HCT116 (cell line): ENCODE results near the gene FKBP15.

Source experiments
- EZH2phosphoT487 ChIP-seq: fragments of 200-600 bp; IDR thresholded peaks from 2 replicates; pipeline ENCODE4 v1.6.1; 2018; ENCODE audit warnings: antibody characterized with exemption, borderline replicate concordance
- POLR2A ChIP-seq: IDR thresholded peaks from 2 replicates; pipeline ENCODE4 v1.7.0; 2011; ENCODE audit warnings: borderline replicate concordance; ENCODE audit not compliant: insufficient read depth, insufficient read length; ENCODE audit errors: extremely low read depth
- POLR2AphosphoS5 ChIP-seq: IDR thresholded peaks from 2 replicates; pipeline ENCODE4 v1.6.1; 2011; ENCODE audit warnings: mild to moderate bottlenecking, low read depth, low read length, moderate library complexity
- YY1 ChIP-seq: IDR thresholded peaks from 2 replicates; pipeline ENCODE4 v1.6.1; 2011; ENCODE audit warnings: low read length, low read depth, moderate library complexity, mild to moderate bottlenecking; ENCODE audit not compliant: insufficient replicate concordance; ENCODE audit errors: extremely low read depth
- ZNF274 ChIP-seq: fragments of 200-500 bp; sonication (Bioruptor generic); IDR thresholded peaks from 2 replicates; pipeline ENCODE4 v1.6.1; 2014; ENCODE audit warnings: mild to moderate bottlenecking, low read depth, low read length, inconsistent platforms
- TF ChIP-seq, protein P1 (sequence below), 3 experiments: fragments of 200-600 bp in 1 of 3; sonication (generic) in 1 of 3; IDR thresholded peaks in 2 of 3; conservative IDR thresholded peaks in 1 of 3; 2 replicates each; pipeline ENCODE4 v1.5.1; 2012 to 2017; ENCODE audit warnings: low read depth in 2 of 3, low read length in 2 of 3, antibody characterized with exemption in 1 of 3, borderline replicate concordance in 1 of 3, control low read depth in 1 of 3, mild to moderate bottlenecking in 1 of 3, mixed read lengths in 1 of 3, mixed run types in 1 of 3, moderate library complexity in 1 of 3; ENCODE audit not compliant: insufficient read depth in 1 of 3

DNA sequence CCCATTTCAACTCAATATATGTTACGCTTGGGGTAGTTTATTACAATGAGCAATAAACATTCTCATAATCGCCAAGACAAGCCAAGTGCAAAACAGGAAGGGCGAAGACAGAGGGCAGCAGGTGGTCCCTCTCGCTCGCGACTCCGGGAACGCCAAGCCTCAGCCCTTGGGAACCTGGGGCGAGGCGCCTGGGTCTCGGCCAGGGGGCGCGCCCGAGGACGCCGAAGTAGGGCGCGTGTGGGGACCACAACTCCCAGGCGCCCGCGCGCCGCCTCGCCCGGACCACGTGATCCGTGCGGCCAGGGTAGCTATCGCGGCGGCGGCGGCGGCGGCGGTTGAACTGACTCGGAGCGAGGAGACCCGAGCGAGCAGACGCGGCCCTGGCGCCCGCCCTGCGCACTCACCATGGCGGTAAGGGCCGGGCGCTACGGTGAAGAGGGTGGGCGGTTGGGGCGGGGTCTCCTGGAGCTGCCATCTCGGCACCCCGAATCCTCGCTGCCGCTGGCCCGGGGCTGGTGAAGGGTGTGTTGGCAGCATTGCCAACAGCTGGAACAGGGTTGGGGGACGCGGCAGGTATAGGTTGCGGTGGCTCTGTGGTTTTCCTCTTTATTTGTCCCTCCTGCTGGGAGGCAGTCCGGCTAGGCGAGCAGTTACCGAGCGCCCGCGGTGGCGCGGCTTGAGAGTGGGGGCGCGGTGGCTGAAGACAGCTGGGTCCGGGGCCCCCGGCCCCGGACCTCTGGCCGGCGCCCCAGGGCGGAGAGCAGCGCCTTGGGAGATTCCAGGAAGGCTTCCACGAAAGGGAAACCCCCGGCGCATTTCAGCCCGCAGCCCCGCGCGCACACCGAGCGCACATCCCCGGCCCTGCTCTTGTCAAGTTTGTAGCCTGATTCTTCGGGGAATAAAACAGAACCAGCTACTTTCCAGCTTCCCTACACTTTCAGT lies 70.1 kb downstream of the FKBP15 start, which contains the start of gene SLC31A2:
- TF ChIP-seq, protein P1, sequence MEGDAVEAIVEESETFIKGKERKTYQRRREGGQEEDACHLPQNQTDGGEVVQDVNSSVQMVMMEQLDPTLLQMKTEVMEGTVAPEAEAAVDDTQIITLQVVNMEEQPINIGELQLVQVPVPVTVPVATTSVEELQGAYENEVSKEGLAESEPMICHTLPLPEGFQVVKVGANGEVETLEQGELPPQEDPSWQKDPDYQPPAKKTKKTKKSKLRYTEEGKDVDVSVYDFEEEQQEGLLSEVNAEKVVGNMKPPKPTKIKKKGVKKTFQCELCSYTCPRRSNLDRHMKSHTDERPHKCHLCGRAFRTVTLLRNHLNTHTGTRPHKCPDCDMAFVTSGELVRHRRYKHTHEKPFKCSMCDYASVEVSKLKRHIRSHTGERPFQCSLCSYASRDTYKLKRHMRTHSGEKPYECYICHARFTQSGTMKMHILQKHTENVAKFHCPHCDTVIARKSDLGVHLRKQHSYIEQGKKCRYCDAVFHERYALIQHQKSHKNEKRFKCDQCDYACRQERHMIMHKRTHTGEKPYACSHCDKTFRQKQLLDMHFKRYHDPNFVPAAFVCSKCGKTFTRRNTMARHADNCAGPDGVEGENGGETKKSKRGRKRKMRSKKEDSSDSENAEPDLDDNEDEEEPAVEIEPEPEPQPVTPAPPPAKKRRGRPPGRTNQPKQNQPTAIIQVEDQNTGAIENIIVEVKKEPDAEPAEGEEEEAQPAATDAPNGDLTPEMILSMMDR (IDR thresholded peaks at IDR 0.05 in 2 of 3, conservative IDR thresholded peaks at IDR 0.05 in 1 of 3; ENCODE audit: borderline replicate concordance in 1 of 3, insufficient read depth in 1 of 3, low read depth in 2 of 3, low read length in 2 of 3) = peak; percentile 32 to 36 (median 35); a peak in 3 of 6 replicates
- TF ChIP-seq EZH2phosphoT487 = no peak
- peak; percentile 54 for TF ChIP-seq YY1
- no peak for TF ChIP-seq ZNF274
- TF ChIP-seq POLR2AphosphoS5 = peak; percentile 63; the same call in 1 of the 2 replicates
- TF ChIP-seq POLR2A = no peak
